ENCODE results near the gene ARHGAP15.
A peak's percentile ranks its signal among the peaks of the same experiment; 100 is the strongest.

ARHGAP15 gene

DNA sequence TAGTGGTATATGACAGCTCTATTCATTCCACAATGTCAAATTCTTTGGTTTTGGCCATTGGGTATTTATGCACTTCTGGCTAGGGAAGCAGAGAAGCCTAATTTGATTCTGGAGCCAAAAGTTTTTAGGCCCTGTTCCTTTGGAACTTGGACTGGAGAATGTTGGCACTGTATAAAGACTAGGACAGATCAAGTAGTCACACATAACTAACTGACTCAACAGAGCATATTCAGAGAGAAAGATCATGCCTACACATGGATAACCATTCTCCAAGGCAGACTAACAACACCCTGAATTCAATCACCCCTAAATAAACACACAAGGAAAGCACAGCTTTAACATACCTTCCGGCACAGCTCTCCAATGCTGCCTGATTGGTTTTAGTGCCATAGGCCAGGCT lies 62.9 kb downstream of the ARHGAP15 start:
- no peak for DNase-seq (ENCODE audit: low read depth in 1 of 2, low spot score in 1 of 2)
- in situ Hi-C loops (cut with HindIII; ENCODE audit: low pct_unique_long_range_greater_than_20kb, low sequenced_read_pairs), result no loop called here
- TF ChIP-seq JUND (IDR thresholded peaks at IDR 0.05; ENCODE audit: low read depth), result no peak

DNA sequence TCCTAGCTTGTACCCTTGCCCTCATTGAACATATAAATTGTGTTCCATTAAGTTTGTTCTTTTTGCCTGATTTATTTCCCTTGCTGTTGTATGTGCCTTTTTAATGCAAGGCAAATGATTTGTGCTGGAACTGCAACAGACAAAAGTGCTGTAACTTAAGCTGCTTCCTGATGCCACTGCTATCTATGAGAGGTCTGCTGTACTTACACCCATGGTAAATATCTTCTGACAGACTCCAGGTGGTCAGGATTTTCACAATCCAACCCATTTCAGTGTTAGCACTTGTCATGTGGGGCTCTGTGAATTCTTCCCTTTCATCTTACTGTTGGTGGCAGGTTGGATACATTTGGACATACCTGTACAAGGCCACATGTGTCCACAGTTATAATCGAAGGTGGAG lies 63.5 kb downstream of the ARHGAP15 start:
- DNase-seq (ENCODE audit: low read depth in 1 of 2, low spot score in 1 of 2), result no peak
- in situ Hi-C loops (cut with HindIII; ENCODE audit: low pct_unique_long_range_greater_than_20kb, low sequenced_read_pairs), result no loop called here
- TF ChIP-seq JUND (IDR thresholded peaks at IDR 0.05; ENCODE audit: low read depth), result no peak

DNA sequence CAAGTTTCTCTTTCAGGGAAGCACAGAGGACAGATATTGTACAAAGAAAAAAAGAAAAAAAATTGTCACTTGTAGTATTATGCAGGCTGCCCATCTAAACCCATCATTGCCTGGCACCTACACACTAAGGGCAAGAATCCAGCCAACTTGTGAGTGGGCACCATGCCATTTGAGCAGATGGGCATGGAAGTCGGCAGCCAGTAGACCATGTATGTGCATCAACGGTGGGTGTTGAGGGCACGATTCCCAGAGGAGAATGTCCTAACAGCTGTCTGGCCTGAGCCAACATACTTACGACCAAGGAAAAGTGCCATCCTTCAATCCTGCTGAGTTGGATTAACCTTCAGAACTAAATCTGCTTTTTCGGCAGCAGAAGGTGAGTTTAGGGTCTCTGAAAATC lies 63.9 kb downstream of the ARHGAP15 start:
- in situ Hi-C loops (cut with HindIII; ENCODE audit: low pct_unique_long_range_greater_than_20kb, low sequenced_read_pairs), result no loop called here
- no peak for DNase-seq (ENCODE audit: low read depth in 1 of 2, low spot score in 1 of 2)
- no peak for TF ChIP-seq JUND (IDR thresholded peaks at IDR 0.05; ENCODE audit: low read depth)

DNA sequence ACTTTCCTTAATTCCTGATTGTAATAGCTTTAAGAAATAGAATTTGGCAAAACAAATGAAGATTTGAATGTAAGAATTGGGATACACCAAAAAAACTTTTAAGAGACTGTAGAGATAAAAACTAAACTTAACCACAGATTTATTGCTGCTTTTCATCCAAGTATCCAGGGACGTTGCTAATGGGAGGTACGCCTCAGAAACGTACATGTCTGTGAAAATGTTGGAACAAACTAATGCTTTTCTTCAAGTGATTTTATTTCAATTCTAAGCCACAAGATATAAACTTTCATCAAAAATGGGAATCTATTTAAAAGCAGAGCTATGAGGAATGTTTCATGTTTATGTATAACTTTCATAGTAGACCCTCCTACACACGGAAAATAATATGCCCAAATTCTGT lies 66.3 kb downstream of the ARHGAP15 start:
- no peak for TF ChIP-seq JUND (IDR thresholded peaks at IDR 0.05; ENCODE audit: low read depth)
- in situ Hi-C loops (cut with HindIII; ENCODE audit: low pct_unique_long_range_greater_than_20kb, low sequenced_read_pairs), result no loop called here
- DNase-seq (ENCODE audit: low read depth in 1 of 2, low spot score in 1 of 2), result no peak

DNA sequence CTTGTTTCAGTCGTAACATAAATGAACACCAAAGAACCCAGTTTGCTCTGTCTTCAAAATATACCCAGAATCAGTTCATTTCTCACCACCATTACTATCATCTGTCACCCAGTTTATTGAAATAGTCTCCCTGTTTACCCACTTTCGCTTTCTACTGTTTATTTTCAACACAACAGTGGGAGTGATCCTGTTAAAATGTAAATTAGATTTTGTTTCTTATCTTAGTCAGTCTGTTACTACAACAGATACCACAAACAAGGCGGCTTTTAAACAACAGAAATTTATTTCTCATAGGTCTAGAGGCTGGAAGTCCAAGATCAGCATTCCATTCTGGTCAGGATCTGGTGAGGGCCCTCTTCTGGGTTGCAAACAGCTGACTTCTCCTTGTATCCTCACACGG lies 74.8 kb downstream of the ARHGAP15 start:
- TF ChIP-seq JUND (IDR thresholded peaks at IDR 0.05; ENCODE audit: low read depth), result no peak
- no peak for DNase-seq (ENCODE audit: low read depth in 1 of 2, low spot score in 1 of 2)
- in situ Hi-C loops (cut with HindIII; ENCODE audit: low pct_unique_long_range_greater_than_20kb, low sequenced_read_pairs), result no loop called here

DNA sequence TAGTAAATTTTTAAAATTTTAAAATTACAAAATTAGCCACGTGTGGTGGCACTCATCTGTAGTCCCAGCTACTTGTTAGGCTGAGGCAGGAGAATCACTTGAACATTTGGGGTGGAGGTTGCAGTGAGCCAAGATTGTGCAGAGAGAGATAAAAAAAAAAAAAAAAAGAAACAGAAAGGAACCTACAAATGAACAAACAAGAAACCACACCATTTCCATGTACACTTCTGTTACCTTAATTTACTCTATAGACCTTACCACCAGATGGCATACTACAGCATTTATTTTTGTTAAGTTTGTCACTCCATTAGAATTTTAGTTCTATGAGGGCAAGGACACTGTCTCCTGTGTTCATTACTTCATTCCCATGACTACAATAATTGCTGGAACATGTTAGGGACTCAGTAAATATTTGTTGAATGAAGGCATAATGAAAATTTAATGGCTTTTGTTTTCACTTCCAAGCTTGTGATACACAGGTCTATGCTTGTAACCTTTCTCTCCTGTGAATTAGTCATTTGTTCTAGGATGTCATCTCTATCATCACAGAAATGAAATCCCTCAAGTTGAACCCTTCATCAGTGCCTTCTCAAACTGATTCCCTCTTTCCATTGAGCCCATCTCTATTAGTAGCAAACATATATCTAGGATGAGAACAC lies 76.0 kb downstream of the ARHGAP15 start:
- peak in 1 of 2 experiments; percentile 43 for DNase-seq (ENCODE audit: low read depth in 1 of 2, low spot score in 1 of 2)
- in situ Hi-C loops (cut with HindIII; ENCODE audit: low pct_unique_long_range_greater_than_20kb, low sequenced_read_pairs), result no loop called here

DNA sequence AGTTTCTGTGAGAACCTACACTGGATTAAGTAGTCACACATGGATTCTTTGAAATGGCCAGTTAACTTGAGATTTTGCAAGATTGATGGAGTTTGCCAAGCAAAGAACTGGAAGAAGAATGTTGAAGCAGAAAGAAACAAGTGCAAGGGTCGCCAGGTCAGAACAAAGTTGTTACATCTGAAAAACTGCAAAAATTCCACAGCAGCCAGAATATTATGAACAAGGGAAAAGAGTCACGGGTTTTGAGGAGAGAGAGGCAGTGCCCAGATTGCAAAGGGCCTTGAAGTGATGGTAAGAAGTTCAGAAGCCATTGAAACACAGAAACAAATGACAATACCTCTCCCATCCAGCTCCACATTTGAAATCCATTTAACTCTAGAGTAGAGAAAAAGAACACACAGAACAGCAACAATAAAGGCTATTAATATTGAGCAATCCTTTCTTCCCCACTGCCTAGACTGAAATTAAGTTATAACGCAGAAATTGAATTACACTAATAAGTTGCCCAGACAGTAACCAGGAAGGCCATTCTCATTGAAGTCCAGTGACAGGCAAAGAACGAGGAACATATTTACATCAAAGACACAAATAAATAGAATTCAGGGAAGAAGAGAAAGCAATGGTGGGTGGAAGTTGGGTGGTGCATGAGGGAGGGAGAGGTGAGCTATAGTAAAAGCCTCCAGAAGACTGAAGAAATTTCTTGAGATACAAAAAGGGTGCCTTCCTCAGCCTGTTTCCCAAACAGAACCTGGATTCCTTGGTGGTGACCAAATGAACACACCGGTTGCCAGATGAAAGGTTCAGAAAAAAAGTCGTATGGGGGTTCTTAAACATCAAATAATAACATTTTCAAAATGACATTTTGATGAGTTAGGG lies 80.6 kb downstream of the ARHGAP15 start:
- TF ChIP-seq JUND (IDR thresholded peaks at IDR 0.05; ENCODE audit: low read depth), result no peak
- DNase-seq (ENCODE audit: low read depth in 1 of 2, low spot score in 1 of 2), result no peak
- in situ Hi-C loops (cut with HindIII; ENCODE audit: low pct_unique_long_range_greater_than_20kb, low sequenced_read_pairs), result no loop called here

More for the DNA sequence above, 76.0 kb downstream of the ARHGAP15 start:
- TF ChIP-seq JUND (IDR thresholded peaks at IDR 0.05; ENCODE audit: low read depth), result no peak

DNA sequence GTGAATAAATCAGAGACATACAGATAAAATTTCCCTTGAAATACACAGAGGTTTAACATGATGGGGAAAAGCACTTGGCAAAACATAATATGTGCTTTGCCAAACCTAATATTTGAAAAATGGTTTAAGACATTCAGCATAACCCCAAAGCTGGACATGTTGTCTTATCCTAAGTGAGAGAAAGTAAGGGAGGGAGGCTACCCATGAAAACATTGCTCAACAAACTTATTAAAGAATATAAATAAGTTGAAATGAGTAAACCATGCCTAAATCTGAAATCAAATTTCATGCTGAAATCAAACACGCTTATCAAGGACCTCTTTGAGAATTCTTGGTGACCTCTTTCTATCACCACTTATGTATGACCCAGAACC lies 81.2 kb downstream of the ARHGAP15 start:
- no peak for DNase-seq (ENCODE audit: low read depth in 1 of 2, low spot score in 1 of 2)
- in situ Hi-C loops (cut with HindIII; ENCODE audit: low pct_unique_long_range_greater_than_20kb, low sequenced_read_pairs), result no loop called here
- no peak for TF ChIP-seq JUND (IDR thresholded peaks at IDR 0.05; ENCODE audit: low read depth)

DNA sequence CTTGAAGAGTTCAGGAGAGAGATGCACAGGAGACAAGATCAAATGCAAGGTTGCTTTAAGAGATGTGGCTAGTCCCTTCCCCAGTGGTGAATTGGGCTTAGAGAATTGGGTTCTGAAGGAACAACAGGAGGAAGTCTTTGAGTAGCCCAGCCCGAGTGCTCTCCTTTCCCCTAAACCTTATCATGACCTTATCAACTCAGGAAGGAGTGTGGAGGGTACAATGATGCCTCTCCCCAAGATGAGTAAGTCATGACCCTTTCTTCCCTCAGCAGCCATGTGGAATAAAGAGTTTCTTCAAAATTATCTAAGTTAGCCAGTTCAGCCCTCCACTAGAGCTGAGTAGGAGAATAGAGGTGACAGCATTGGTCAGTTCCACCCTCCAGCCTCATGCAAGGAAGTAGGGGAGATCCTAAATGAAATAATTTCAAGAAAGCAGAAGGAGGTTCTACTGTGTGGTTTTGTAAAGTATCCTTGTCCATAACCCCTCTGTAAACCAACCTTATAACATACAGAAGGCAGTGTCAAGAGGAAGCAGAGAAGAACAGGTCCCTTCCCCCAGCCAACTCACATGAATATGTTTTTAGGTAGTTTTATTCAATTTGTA lies 88.4 kb downstream of the ARHGAP15 start:
- DNase-seq (ENCODE audit: low read depth in 1 of 2, low spot score in 1 of 2), result no peak
- TF ChIP-seq JUND (IDR thresholded peaks at IDR 0.05; ENCODE audit: low read depth), result no peak
- in situ Hi-C loops (cut with HindIII; ENCODE audit: low pct_unique_long_range_greater_than_20kb, low sequenced_read_pairs), result no loop called here

DNA sequence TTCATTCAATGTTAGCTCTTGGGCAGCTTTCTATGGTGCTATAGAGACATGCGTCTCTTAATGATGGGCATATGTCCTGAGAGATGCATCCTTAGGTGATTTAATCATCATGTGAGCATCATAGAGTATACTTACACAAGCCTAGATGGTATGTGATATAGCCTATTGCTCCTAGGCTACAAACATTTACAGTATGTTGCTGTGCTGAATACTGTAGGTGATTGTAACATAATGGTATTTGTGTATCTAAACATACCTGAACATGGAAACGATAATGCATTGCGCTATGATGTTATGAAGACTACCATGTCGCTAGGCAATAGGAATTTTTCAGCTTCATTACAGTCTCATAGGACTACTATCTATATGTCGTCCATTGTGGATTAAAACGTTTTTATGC lies 89.4 kb downstream of the ARHGAP15 start:
- in situ Hi-C loops (cut with HindIII; ENCODE audit: low pct_unique_long_range_greater_than_20kb, low sequenced_read_pairs), result no loop called here
- no peak for TF ChIP-seq JUND (IDR thresholded peaks at IDR 0.05; ENCODE audit: low read depth)
- DNase-seq (ENCODE audit: low read depth in 1 of 2, low spot score in 1 of 2), result peak in 1 of 2 experiments; percentile 59

DNA sequence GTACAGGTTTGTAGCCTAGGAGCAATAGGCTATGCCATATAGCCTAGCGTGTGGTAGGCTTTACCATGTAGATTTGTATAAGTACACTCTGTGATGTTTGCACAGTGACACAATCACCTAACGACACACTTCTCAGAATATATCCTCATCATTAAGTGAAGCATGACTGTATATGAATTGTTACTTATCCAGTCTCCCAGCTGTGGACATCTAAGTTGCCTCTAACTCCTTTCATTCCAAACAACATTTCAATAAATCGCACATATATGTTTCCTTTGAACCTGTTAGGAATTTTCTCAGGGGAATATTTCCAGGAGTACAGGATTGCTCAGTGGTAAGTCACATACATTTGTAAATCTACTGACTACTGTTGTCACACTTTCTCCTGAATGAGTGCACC lies 90.0 kb downstream of the ARHGAP15 start:
- peak in 1 of 2 experiments; percentile 30 for DNase-seq (ENCODE audit: low read depth in 1 of 2, low spot score in 1 of 2)
- in situ Hi-C loops (cut with HindIII; ENCODE audit: low pct_unique_long_range_greater_than_20kb, low sequenced_read_pairs), result no loop called here
- TF ChIP-seq JUND (IDR thresholded peaks at IDR 0.05; ENCODE audit: low read depth), result no peak

DNA sequence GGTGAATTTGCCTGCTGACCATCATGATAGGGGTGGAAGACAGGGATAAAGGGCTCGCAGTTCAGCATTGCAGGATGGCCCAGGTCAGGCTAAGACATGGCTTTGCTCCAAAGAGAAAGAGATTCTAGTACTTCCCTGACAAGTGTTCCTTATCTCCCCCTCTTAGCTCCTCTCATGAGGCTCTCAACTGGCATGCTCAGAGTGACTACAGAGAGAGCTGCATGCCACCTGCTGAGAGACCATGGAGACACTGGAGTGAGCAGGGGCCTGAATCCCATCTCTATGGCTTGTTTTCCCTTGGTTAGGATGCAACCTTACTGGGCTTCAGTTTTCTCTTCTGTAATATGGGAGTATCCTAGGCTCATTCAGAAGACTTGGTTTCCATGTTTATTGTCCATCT lies 94.3 kb downstream of the ARHGAP15 start:
- in situ Hi-C loops (cut with HindIII; ENCODE audit: low pct_unique_long_range_greater_than_20kb, low sequenced_read_pairs), result no loop called here
- no peak for TF ChIP-seq JUND (IDR thresholded peaks at IDR 0.05; ENCODE audit: low read depth)
- no peak for DNase-seq (ENCODE audit: low read depth in 1 of 2, low spot score in 1 of 2)

DNA sequence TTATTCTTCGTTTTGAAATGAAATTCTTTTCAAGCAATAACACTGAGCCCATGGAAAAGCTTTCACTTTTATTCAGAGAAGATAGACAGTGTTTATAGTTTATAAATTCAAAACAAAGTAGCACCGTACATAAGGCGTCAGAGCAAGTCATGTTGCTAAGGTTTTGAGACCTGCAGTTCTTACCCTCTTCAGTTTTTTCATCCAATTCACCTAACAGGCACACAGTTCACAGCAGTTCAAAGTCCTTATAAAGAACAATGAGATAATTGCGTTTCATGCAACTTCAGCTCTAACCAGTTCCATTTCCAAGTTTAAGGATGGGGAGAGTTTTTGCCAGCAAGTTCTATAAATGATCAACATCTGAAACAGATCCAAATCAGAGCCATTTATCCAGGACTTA lies 96.7 kb downstream of the ARHGAP15 start:
- TF ChIP-seq JUND (IDR thresholded peaks at IDR 0.05; ENCODE audit: low read depth), result no peak
- in situ Hi-C loops (cut with HindIII; ENCODE audit: low pct_unique_long_range_greater_than_20kb, low sequenced_read_pairs), result no loop called here

More for the DNA sequence above, 96.7 kb downstream of the ARHGAP15 start:
- no peak for DNase-seq (ENCODE audit: low read depth in 1 of 2, low spot score in 1 of 2)

Data from T47D (cell line).